Stimulated activated CD4-positive, alpha-beta T cell treated with anti-CD3 and anti-CD28 coated beads, Interleukin-12 subunit alpha, Interleukin-12 subunit beta, amount 100 ng/mL, for 24 hours (primary cell): ENCODE measurements around the gene NFIB.

Experiments used
- DNase-seq, 2 experiments: peaks; one replicate each; pipeline ENCODE4 v3.0.0-alpha.2; 2020; ENCODE audit warnings: low read depth in 2 of 2

Gene NFIB

DNA sequence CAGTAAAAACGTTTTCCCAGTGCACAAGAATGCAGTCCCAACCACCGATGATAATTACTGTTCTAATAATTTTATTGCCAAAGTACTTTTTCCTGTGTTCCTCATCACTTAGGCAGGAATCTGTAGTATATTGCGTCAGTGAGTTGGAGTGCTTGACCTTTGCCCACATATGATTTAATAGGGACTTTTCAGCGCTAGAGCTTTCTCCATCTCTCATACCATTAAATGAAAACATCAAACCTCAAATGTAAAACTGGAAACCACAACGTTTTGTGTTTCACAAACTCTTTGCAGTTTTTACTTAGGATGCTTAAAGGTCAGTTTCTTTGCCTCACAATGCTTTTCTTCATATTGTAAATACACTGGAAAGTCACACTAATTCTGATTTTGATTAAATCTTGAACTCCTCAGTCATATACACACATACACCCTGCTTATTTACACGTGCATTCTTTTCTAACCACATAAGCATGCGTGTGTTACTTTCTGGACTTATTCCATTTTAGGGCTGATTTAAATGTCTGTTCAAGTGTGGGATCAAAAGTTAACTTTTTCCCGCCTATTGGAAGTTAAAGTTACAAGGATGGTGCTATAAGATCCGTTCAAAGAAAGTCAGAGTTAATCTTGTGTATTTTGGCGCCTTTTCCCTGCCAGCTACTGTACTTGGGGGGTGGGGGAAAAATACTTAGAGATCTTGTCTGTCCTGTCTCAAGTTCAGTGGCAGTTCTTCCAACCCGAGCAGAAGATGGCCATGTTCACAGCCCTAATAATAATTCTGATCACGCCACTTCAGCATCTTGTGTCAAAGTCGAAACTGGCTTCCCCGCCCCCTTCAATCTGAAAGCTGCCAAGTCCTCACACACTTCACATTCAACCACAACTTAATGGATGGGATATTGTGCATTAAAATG, 6.6 kb upstream of the NFIB start:
- no peak for DNase-seq

GRCh38 chr9:14318934-14319580, 5.1 kb upstream of the NFIB start:
- no peak for DNase-seq

DNA sequence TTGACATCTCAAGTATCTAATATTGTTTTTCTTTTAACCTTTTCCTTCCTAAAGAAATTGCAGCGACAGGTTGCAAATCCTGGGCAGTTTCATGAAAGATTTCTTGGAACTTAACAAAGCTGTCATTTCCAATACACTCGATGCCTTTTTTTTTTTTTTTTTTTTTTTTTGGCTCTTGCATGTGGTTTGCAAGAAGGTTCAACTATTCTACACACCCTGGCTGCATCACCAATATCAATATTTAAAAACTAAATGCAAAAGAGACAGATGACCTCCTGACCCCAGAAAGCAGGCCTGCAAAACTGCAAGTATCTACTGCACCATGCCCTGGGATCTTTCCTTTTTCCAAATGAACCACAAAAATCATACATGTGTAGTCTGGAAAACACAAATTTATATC, 4.4 kb upstream of the NFIB start:
- DNase-seq = no peak

DNA sequence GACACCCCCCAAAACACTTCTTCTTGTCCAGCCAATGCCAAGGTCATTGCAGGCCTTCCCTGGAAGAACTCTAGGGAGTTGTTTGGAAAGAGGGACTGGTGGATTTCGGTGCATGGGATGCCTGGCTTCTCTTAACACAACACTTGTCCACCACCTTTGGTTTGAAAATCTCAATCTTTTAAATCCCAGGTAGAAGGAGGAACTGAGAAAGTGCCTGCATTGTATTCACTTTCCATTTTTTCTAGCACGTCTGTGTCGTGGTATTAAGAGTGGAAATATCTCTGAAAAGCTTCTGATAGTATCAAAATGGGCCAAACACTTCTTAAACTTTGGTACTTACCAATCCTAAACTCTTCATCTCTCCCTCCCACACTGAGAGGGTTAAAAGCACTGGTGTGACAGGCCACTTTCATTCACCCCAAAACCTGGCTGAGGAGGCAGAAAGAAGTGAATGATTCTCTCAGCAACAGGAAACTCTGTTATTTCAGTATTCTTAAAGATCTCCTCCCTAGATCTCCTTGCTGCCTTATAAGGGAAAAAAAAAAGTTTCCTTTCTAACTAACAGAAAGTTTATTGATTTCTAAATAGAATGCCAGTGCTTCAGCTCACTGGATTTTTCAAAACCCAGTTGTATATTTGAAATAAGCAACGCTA, 3.9 kb upstream of the NFIB start:
- no peak for DNase-seq

GRCh38 chr9:14316602-14317300, 2.8 kb upstream of the NFIB start:
- DNase-seq = no peak

GRCh38 chr9:14315875-14316601, 2.1 kb upstream of the NFIB start:
- DNase-seq = no peak

DNA sequence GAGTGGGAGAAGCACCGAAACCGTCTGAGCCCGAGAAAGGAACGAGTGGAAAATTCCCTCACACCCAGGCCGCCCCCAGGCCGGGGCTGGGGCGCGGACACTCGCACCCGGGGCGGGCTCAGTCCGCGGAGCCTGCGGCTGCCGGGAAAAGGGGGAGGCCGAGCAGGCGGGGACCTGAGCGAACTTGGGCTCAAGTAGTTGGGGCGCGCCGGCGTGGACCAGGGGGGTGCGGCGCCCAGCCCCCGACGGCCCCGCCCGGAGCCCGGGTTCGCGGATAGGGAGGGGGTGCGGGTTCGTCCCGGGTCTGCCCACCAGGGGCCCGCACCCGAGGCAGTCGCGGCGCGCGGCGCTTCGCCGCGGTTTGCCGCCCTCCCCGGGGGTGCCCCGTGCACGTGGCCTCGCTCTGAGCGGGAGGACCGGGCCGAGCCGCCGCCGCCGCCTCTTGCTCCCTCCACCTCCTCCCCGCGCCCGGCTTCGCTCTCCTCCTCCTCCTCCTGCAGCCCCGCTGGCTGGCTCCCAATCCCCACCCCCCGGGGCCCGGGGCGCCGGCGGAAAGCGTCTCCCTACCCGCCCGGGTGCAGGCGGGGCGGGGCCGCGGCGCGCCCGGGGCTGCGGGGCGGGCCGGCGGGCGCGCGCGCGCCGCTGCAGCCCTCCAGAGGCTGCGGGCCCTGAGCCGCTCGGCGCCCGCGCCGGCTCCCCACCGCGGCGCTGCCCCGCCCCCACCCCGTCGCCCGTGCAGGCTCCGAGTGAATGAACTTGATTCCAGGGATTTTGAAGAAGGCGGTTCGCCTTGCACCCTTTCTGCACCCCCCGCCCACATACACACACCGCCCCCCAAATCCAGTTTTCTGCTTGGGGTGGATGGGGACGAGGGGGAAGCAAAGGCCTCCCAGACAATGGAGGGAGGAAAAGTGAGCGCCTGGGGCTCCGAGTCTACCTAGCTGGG, 1.3 kb upstream of the NFIB start:
- no peak for DNase-seq

GRCh38 chr9:14314424-14314928, 535 bp upstream of the NFIB start:
- no peak for DNase-seq

DNA sequence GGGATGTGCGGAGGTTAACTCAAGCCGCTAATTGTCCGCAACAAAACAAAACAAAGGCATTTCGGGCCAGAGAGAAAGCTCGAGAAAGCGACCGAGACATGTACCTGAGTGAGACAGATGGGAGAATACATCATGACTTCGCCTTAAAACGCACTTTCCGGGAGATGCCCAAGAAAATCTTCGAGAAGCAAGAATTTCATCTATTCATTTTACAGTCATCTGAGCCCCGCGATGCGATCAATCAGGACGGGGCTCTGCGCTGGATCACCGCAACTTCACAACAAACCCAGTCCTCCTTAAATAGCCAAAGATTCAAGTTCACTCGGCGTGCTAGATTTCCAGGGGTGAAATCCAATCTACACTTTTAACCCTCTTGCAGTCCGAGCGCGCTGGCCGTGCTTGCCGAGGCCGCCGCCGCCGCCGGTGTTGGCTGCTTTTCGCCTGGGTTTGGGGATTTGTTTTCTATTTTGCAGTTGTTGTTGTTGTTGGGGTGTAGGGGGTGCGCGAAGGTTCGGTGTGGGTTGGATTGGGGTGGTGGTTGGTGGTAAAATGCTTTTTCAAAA, 482 bp downstream of the NFIB start:
- no peak for DNase-seq

- no peak for DNase-seq
These were observed 1.1 kb downstream of the NFIB start for GRCh38 chr9:14312719-14313377.

DNA sequence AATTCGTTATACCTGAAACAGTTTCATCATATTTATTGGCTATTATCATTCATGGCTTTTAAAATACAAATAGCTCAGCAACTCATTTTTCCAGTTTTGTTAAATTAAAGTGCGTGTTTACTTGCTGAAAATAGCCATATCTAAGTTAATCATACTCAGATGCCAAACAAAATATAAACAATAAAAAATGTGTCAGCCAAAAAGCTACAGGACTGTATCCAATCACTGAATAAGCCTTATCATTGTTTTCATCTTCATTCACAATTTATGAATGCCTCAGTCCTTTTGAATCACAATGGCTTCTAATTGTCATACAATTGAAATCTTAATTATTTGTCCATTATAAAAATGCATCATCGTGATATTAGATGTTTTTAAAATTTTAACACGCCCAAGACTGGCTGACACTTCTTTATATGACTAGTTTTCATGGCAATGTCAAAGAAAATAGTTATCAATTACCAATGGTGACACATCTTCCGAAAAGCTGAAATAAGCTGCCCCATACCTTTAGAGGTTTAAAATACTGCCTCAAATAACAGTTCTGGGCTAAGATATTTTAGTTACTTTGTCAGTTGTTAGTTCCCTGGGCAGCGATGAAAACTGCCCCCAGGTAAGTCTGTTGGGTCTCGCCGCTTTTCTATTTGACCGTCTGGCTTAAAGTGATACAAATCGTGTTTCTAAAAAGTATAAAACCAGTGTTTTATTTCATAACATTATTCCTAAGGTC, 1.8 kb downstream of the NFIB start:
- DNase-seq = no peak

DNA sequence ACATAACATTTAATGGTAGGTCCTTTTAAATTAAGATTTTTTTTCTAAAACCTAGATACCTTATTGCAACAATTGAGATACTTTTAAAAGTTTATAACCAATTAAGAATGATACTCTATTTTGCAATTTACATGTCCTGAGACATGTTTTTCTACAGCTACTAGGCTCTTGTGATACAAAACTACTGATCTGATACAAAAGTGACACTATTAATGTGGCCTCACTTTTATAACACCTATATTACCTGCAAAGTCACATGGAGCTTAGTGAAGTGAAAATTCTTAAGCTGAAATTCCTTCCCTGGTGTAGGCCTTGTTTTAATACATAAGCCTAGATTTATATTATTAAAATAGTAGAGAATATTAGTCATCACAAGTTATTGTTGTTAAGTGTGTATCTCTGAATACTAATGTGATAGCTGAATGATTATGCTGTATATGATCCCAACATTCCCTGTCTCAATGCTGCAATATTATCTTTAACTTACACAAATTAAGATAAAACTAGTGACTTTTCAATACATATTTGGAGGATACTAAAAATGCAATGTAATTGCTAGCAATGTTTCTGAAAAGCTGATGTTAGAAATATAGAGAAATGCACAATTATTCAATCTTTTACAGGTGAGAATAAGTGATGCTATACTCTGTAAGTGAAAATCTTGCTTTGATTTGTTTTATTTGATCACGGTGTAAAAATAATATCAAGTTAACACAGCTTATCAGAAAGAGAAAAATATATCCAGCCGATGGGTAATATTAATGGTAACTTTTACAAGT, 2.6 kb downstream of the NFIB start:
- no peak for DNase-seq

DNA sequence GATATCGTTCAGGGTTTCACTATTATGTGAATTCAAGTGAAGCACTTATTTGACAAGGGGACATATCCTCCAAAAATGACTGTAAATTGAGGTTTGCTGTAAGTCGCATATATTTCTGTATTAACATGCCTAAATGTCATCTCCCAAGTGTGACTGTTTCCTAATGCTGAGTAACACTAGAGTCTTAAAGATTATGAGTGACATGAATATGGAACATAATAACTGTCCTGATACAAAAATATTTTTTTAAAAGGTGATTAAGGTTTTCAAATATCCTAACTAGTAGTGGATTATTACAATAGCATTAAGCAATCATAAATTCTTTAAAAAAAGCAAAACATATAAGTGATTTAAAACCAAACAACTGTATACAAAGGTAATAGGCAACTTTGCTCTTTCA, 3.6 kb downstream of the NFIB start:
- DNase-seq = no peak

DNA sequence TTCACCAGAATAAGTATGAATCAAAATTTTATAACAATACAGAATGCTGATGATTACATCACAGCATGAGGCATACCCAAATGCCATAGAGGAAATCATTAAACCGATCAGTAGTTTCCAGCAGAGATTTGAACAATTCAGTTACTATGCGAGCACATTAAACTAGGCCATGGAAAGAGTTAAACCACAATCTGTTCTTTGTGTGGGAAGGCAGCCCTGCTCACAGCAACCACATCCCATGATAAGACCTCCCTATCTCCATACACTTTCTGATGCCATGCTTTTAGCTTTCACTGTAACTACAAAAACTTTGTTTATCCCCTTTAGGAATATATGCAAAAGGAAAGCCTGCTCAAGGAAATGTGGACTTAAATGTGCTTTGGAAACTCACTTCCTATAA, 4.5 kb downstream of the NFIB start:
- no peak for DNase-seq

DNA sequence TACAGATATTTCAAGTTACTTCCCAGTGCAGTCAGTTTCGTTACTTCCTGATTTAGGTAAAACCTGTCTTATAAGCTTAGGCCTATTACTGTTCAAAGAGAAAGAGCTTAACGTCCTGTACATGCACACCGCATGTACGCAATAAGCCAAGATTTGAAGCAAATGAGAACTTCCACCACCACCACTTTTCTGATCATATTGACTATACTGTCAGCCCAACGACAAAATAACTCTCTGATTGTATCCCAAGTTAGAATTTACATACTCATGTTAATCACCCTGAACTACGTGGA, 5.1 kb downstream of the NFIB start:
- no peak for DNase-seq

GRCh38 chr9:14307989-14308852, 5.7 kb downstream of the NFIB start:
- DNase-seq = no peak
